Progenitor cell of endocrine pancreas (in vitro differentiated cells): ENCODE results near the gene SND1. TPM values are rescaled to one million over a fixed set of nuclear protein-coding genes. Genes with fewer than 3 reads are reported as not detected.

Source experiments
- DNase-seq: peaks from one replicate; pipeline ENCODE4 v3.0.0; 2021; ENCODE audit warnings: low spot score; ENCODE audit not compliant: unreplicated experiment
- H3K27ac Mint-ChIP-seq: 2 replicates; pipeline ENCODE4 v1.8.0; 2021; ENCODE audit warnings: mild to moderate bottlenecking, moderate library complexity, mixed read lengths
- H3K27me3 Mint-ChIP-seq: 2 replicates; pipeline ENCODE4 v1.8.0; 2021; ENCODE audit warnings: mixed read lengths
- H3K36me3 Mint-ChIP-seq: 2 replicates; pipeline ENCODE4 v1.8.0; 2022; ENCODE audit warnings: mixed read lengths; ENCODE audit not compliant: insufficient read depth
- H3K4me1 Mint-ChIP-seq: 2 replicates; pipeline ENCODE4 v1.8.0; 2021; ENCODE audit warnings: low read depth, mixed read lengths
- H3K4me3 Mint-ChIP-seq: 2 replicates; pipeline ENCODE4 v1.8.0; 2021; ENCODE audit warnings: low read depth, mild to moderate bottlenecking, moderate library complexity, mixed read lengths
- H3K9me3 Mint-ChIP-seq: 2 replicates; pipeline ENCODE4 v1.8.0; 2021; ENCODE audit warnings: low read depth, mixed read lengths
- CTCF ChIP-seq: fragments of 200-600 bp; sonication (generic); IDR thresholded peaks from one replicate; pipeline ENCODE4 v1.5.0; 2021; ENCODE audit warnings: antibody characterized with exemption, mild to moderate bottlenecking; ENCODE audit not compliant: unreplicated experiment
- total RNA-seq: library from RNA; stranded (reverse); gene quantifications from 2 replicates; pipeline ENCODE4 v1.2.1, GENCODE V29; 2021

The SND1 gene
- total RNA-seq, 1 donor from 2014 or later, result 213 TPM

- no peak overlapping the region for H3K4me3 Mint-ChIP-seq
- H3K27ac Mint-ChIP-seq, result no peak overlapping the region
- no peaks in the 10 kb centered on the region for H3K27me3 Mint-ChIP-seq
- no peak for DNase-seq
- H3K4me1 Mint-ChIP-seq, result peaks cover 42% of the 10 kb centered on the region
- no peaks in the 10 kb centered on the region for H3K9me3 Mint-ChIP-seq
- no peak for TF ChIP-seq CTCF
- H3K36me3 Mint-ChIP-seq, result no peaks in the 10 kb centered on the region
Measured at GRCh38 chr7:128008141-128008540, 356.1 kb downstream of the SND1 start.

DNA sequence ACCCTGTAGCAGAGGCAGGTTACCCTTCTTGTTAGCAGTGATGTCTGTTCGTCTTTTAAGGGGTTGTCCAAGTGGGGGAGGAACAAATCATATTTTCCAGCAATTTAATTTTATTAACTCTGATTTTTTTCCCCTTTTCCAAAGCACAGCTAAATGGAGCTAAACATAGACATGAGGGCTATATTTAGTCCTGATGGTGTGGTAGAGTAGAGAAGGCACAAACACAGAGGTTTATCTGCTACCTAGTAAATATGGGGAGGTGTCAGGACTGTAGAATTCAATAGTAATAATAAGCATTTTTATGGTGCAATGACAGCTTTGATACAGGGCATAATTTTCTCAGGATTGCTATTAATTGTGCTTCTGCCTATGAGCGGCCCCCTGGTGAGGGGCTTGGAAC lies 356.8 kb downstream of the SND1 start:
- Mint-ChIP-seq H3K4me3 (no peak overlapping the region), H3K27ac (no peak overlapping the region), H3K4me1 (peaks cover 42% of the 10 kb centered on the region), H3K36me3 (no peaks in the 10 kb centered on the region), H3K9me3 (no peaks in the 10 kb centered on the region), H3K27me3 (no peaks in the 10 kb centered on the region)
- TF ChIP-seq CTCF, result no peak
- DNase-seq, result no peak

DNA sequence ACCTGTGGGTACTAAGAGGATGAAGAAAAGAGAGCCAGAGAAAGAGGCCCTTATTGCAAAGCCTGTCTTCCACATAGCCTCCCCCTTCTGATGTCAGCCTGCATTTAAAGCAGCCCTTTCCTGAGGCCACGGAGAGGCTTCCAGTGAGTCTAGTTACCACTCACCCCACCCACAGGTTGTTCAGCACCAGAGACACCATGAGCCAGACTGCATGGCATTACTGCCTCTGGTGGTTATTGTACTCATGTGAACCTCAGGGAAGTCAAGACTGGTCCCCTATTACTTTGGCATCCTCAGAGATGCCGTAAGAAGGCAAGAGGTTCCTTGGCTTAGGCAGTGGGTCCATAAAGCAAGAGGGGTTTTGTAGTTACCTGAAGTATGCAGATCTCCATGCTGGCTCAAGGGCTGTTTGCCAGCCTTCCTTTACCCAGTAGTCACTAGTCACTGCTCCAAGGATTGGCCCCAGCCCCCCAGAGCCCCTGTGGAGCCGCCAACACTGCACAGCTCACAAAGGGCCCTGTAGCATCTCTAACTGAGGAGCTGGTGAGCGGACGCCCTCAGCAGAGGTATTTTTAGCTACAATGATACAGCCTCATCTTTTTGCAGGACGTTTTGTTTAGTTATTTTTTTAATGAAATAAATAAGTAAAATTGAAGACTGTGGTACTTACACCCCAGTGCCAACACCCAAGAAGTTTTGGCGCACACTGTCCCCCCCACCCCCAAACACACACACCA lies 358.6 kb downstream of the SND1 start:
- peak; percentile 25 for TF ChIP-seq CTCF

GRCh38 chr7:128011131-128011661 lies 359.2 kb downstream of the SND1 start:
- DNase-seq, result no peak
- Mint-ChIP-seq H3K36me3 (no peaks in the 10 kb centered on the region), H3K27ac (no peak overlapping the region), H3K9me3 (no peaks in the 10 kb centered on the region), H3K27me3 (no peaks in the 10 kb centered on the region), H3K4me3 (no peak overlapping the region), H3K4me1 (peaks cover 19% of the 10 kb centered on the region)
- TF ChIP-seq CTCF, result no peak

More for the DNA sequence above, 358.6 kb downstream of the SND1 start:
- no peaks in the 10 kb centered on the region for H3K36me3 Mint-ChIP-seq
- H3K4me1 Mint-ChIP-seq, result peaks cover 25% of the 10 kb centered on the region
- no peaks in the 10 kb centered on the region for H3K27me3 Mint-ChIP-seq
- no peaks in the 10 kb centered on the region for H3K9me3 Mint-ChIP-seq
- H3K4me3 Mint-ChIP-seq, result no peak overlapping the region
- H3K27ac Mint-ChIP-seq, result no peak overlapping the region
- no peak for DNase-seq

GRCh38 chr7:128014811-128015210 lies 362.8 kb downstream of the SND1 start:
- no peaks in the 10 kb centered on the region for H3K9me3 Mint-ChIP-seq
- H3K27me3 Mint-ChIP-seq, result no peaks in the 10 kb centered on the region
- TF ChIP-seq CTCF, result no peak
- H3K4me3 Mint-ChIP-seq, result no peak overlapping the region
- peaks cover 4% of the 10 kb centered on the region for H3K4me1 Mint-ChIP-seq
- peaks cover 1% of the 10 kb centered on the region for H3K36me3 Mint-ChIP-seq
- DNase-seq, result no peak
- H3K27ac Mint-ChIP-seq, result no peak overlapping the region
